ENCODE results near the gene PRSS16.

The PRSS16 gene

DNA sequence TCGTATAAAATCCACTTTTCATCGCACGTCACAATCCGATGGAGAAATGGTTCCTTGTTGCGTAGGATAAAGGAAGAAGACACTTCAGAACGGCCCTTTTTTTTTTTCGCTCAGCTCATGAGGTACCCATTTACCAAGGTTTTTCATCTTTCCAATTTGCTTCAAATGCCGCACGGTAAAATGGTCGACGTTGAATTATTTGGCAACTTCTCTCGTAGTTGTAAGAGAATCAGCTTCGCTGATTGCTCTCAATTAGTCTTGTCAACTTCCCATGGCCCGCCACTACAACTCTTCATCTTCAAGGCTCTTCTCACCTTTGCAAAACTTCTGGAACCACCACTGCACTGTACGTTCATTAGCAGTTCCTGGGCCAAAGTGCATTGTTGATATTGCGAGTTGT is 35.8 kb downstream of the PRSS16 start:
- DNase-seq (ENCODE audit: low read depth) = no peak
- no peak overlapping the region for H3K4me3 ChIP-seq (ENCODE audit: low read depth, low read length)
- TF ChIP-seq, protein P1, sequence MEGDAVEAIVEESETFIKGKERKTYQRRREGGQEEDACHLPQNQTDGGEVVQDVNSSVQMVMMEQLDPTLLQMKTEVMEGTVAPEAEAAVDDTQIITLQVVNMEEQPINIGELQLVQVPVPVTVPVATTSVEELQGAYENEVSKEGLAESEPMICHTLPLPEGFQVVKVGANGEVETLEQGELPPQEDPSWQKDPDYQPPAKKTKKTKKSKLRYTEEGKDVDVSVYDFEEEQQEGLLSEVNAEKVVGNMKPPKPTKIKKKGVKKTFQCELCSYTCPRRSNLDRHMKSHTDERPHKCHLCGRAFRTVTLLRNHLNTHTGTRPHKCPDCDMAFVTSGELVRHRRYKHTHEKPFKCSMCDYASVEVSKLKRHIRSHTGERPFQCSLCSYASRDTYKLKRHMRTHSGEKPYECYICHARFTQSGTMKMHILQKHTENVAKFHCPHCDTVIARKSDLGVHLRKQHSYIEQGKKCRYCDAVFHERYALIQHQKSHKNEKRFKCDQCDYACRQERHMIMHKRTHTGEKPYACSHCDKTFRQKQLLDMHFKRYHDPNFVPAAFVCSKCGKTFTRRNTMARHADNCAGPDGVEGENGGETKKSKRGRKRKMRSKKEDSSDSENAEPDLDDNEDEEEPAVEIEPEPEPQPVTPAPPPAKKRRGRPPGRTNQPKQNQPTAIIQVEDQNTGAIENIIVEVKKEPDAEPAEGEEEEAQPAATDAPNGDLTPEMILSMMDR (IDR thresholded peaks at IDR 0.05; ENCODE audit: low read depth, low read length, missing control alignments) = no peak

DNA sequence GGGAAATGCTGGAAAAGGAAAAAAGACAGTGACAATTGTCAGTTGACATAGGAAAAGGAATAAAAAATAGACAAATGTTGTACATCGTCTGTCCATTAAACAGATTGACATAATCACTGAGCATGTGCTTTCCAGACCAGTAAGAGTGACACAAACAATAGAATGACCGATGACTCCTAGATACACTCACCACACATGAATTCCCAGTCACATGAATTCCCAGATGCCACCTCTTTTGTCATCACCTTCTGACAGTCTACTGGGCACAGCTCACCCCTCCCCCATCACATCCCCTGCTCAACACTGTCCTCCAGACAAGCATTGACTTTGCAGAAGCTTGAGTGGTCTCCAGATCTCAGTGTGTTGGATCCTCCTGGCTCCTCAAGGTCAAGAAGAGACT is 38.6 kb downstream of the PRSS16 start:
- H3K4me3 ChIP-seq (ENCODE audit: low read depth, low read length) = no peak overlapping the region
- TF ChIP-seq, protein P1 (IDR thresholded peaks at IDR 0.05; ENCODE audit: low read depth, low read length, missing control alignments) = no peak
- no peak for DNase-seq (ENCODE audit: low read depth)

DNA sequence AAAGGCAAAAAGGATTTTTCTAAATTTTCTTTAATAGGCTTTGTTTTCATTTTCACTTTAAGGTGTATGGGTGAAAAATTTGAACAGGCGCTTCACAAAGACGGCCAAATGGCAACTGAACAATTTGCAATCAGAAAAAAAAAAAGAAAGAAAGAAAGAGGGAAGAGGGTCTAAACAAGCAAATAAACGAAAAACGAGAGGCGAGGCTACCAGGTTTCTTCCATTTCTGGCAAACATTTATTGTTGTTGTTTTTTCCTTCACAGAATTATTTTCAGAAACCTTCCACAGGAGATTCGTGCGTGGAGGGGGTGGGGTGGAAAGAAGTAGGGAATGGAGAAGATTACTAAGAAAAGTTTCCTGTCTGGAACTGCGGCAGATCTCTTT is 40.2 kb downstream of the PRSS16 start:
- TF ChIP-seq, protein P1 (IDR thresholded peaks at IDR 0.05; ENCODE audit: low read depth, low read length, missing control alignments) = no peak
- peak overlapping the region; percentile 65 for H3K4me3 ChIP-seq (ENCODE audit: low read depth, low read length)
- no peak for DNase-seq (ENCODE audit: low read depth)

DNA sequence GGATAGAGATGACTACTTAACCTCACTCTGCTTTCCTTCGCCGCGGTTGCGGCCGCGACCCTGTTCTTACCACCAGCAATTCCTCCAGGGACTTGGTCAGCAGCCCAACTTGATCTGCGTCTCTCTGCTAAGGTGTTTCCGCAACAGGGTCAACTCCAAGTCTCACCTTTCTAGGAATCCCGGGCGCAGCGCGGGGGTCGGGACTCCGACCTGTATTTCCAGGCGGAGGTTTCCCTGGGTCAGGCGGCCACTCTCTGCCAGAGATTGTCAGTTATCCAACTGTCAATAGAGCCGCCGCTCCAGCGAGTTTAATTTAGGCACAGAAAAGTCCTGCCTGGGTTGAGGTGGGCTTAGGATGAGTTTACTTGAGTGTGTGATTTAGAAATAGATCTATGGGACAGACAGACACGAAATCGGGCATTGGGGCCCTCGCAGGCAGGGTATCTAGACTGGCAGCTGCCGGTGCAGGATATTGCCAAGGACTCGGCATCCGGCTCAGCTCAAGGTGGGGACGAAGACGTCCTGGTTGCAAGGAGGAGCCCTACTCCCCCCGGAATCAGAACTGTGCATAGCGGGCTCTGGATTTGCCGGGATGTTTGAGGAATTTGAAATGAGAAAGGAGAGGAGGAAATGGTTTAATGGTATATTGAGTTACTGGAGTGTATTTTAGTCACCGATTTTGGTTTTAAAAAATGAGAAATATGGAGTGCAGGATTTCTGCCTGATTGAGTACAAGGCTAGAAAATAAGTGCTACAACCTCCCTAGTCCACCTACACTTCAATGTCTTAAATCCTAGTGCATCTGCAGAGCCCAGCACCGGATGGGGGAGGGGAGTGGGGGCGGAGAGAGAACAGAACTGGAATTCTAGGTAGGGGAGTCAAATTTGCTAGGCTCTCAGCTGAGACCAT is 40.9 kb downstream of the PRSS16 start:
- H3K4me3 ChIP-seq (ENCODE audit: low read depth, low read length) = peak overlapping the region; percentile 65
- DNase-seq (ENCODE audit: low read depth) = no peak

DNA sequence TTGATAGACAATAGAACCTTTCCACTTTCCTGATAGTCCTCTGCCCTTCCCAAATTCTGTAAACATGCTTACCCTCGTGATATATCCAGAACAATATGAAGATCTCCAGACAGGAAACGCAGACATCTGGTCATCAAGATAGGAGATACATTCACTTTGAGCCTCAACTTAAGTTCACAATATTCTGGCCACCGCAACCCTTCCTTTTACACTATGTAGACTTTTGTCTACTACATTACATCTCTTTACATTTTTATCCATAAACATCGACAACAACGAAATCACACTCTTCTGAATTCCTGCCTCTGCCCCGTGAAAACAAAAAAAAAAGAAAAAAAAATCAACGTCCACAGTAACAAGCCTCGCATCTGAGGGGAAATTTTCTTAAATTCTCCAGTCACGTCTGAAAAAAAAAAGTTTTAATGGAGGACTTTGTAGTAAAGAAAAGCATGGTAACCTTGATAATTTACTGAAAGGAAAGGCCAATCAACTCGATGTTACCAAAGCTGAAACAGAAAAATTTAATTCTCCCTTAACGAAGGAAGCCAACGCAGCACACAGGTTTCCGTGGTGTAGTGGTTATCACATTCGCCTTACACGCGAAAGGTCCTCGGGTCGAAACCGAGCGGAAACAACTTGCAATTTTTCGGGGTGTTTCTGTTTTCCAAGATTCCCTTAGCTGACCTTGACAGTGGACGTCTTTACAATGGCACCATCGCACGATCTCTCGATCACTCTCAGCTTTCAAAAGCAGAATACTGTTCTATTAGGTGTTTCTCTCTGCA is 42.8 kb downstream of the PRSS16 start:
- TF ChIP-seq, protein P1 (IDR thresholded peaks at IDR 0.05; ENCODE audit: low read depth, low read length, missing control alignments) = no peak
- H3K4me3 ChIP-seq (ENCODE audit: low read depth, low read length) = no peak overlapping the region
- no peak for DNase-seq (ENCODE audit: low read depth)

More for the DNA sequence above, 40.9 kb downstream of the PRSS16 start:
- TF ChIP-seq, protein P1 (IDR thresholded peaks at IDR 0.05; ENCODE audit: low read depth, low read length, missing control alignments) = no peak

DNA sequence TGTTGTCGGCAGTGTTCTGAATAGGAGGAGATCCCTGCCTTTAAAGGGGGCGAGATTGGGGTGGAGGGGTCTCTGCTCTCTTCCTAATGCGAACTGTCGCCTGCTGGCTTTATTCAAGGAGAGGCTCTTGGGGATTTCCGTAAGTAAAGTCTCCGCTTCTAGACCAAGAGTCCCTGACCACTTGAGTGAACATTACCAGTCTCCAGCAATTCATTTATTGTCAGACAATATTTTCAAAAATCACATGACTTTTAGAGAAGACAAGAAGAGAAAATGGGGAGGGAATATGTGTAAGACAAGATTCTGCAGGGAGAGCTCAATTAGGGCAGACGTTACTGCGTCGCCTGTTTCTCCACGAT is 43.3 kb downstream of the PRSS16 start:
- DNase-seq (ENCODE audit: low read depth) = no peak
- TF ChIP-seq, protein P1 (IDR thresholded peaks at IDR 0.05; ENCODE audit: low read depth, low read length, missing control alignments) = no peak
- no peak overlapping the region for H3K4me3 ChIP-seq (ENCODE audit: low read depth, low read length)

Measured in GM12864 (cell line).